PC-9 (cell line): ENCODE data around the gene RPP25L. TPM values are rescaled to one million over a fixed set of nuclear protein-coding genes. Genes with fewer than 3 reads are reported as not detected.

Source experiments
- BruUV-seq: library from RNA; stranded (reverse); fragments of 400-500 nt; replicated peaks from 2 replicates; lab custom pipeline; 2021; lab: Mats Ljungman, UMichigan
- CTCF ChIA-PET: fragments of 300-600 bp; sonication (Branson Sonifier 250); formaldehyde crosslinking; loops from one replicate; lab custom pipeline; 2022; ENCODE audit warnings: antibody characterized with exemption; lab: Charles Lee
- POLR2A ChIA-PET: fragments of 300-600 bp; sonication (Branson Sonifier 250); formaldehyde crosslinking; loops from one replicate; lab custom pipeline; 2022; ENCODE audit warnings: antibody characterized with exemption; ENCODE audit not compliant: unreplicated experiment; lab: Charles Lee
- DNase-seq, 2 experiments: peaks; one replicate each; pipeline versions ENCODE4 v3.0.0 to v3.0.0-alpha.2; 2015 to 2022; ENCODE audit warnings: mixed read lengths in 1 of 2
- H2AFZ ChIP-seq: fragments of 200-600 bp; sonication (generic); 2 replicates; pipeline ENCODE4 v1.8.1; 2017; ENCODE audit warnings: antibody characterized with exemption
- H3F3A ChIP-seq: fragments of 200-600 bp; sonication (generic); 2 replicates; pipeline ENCODE4 v1.8.1; 2017; ENCODE audit warnings: antibody characterized with exemption, mild to moderate bottlenecking, low read depth; ENCODE audit not compliant: insufficient read depth
- H3K27ac ChIP-seq: fragments of 200-600 bp; sonication (generic); 2 replicates; pipeline ENCODE4 v1.6.1; 2016; ENCODE audit warnings: mixed run types
- H3K27me3 ChIP-seq: fragments of 200-600 bp; sonication (generic); 2 replicates; pipeline ENCODE4 v1.6.1; 2016; ENCODE audit warnings: low read depth, mixed run types; ENCODE audit not compliant: insufficient read depth
- H3K36me3 ChIP-seq: fragments of 200-600 bp; sonication (generic); 2 replicates; pipeline ENCODE4 v1.6.1; 2016; ENCODE audit warnings: low read depth, mixed run types
- H3K4me1 ChIP-seq: fragments of 200-600 bp; sonication (generic); replicated peaks from 2 replicates; pipeline ENCODE4 v1.6.1; 2016; ENCODE audit warnings: mixed run types; ENCODE audit not compliant: insufficient read depth
- H3K4me2 ChIP-seq: fragments of 200-600 bp; sonication (generic); 2 replicates; pipeline ENCODE4 v1.6.1; 2017; ENCODE audit warnings: mixed run types
- H3K4me3 ChIP-seq: fragments of 200-600 bp; sonication (generic); 2 replicates; pipeline ENCODE4 v1.6.1; 2016; ENCODE audit warnings: mixed run types
- H3K79me2 ChIP-seq: fragments of 200-600 bp; sonication (generic); 2 replicates; pipeline ENCODE4 v1.6.1; 2017; ENCODE audit warnings: low read depth, mixed run types
- H3K9me2 ChIP-seq: fragments of 200-600 bp; sonication (generic); 2 replicates; pipeline ENCODE4 v1.8.1; 2017; ENCODE audit warnings: mild to moderate bottlenecking; ENCODE audit not compliant: insufficient read depth
- H3K9me3 ChIP-seq: fragments of 200-600 bp; sonication (generic); 2 replicates; pipeline ENCODE4 v1.8.1; 2016; ENCODE audit warnings: low read depth; ENCODE audit not compliant: insufficient read depth
- H4K20me1 ChIP-seq: fragments of 200-600 bp; sonication (generic); 2 replicates; pipeline ENCODE4 v1.8.1; 2017; ENCODE audit not compliant: insufficient read depth
- CTCF ChIP-seq: fragments of 200-600 bp; sonication (generic); conservative IDR thresholded peaks from 2 replicates; pipeline ENCODE4 v1.6.1; 2017; ENCODE audit warnings: mixed run types, antibody characterized with exemption, mild to moderate bottlenecking, moderate library complexity
- EZH2 ChIP-seq: fragments of 200-600 bp; sonication (generic); IDR thresholded peaks from 2 replicates; pipeline ENCODE4 v1.8.0; 2017; ENCODE audit warnings: antibody characterized with exemption, low read depth
- intact Hi-C: fragments of 100-400 bp; cut with micrococcal nuclease; formaldehyde crosslinking; loops from one replicate; pipeline ENCODE4 v1.10.0; 2022; ENCODE audit not compliant: unreplicated experiment
- total RNA-seq: library from RNA; stranded (reverse); gene quantifications from 2 replicates; pipeline ENCODE4 v1.2.3, GENCODE V29; 2021

The RPP25L gene
- total RNA-seq, 1 experiment from 2014 or later, result 15.6 TPM

DNA sequence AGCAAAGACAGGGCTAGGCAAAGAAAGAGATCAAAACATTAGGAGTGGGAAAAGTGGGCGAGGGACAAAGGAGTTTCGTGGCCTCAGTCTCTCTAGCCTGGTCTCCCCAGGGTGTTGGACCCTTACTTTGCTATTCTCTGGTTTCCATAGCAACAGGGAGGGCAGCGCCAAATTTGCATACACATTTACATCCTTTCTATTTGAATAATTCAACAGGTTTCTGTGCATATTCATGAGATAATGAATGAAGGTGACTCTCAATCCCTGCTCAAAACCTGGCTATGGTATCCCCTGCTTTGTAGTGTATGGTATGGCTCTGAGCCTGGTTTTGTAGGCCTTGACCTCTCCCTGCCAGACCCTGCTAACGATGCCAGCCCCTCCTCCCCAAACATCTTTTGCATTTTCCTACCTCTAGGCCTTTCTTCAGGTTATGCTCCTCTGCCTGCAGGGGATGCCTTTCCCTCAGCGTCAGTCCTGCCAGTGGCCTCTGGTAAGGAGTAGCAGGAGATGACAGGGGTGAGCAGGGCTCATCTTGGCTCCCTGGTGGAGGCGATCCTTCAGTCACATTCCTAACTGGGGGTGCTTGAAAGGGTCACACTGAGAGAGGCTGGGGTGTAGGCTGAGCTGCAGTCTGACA is 9.8 kb downstream of the RPP25L start:
- intact Hi-C loops, result loop anchor here (2.0 to 10.0 kb wide), 3 partner anchors 100 to 347 kb away; no protein-coding TSS in a partner anchor
- Histone ChIP-seq H3K4me2 (no peak overlapping the region), H3K9me2 (no peaks in the 10 kb centered on the region), H3K9me3 (no peaks in the 10 kb centered on the region), H3K4me3 (no peak overlapping the region), H3K27me3 (no peaks in the 10 kb centered on the region; the same call in 1 of the 2 replicates), H3K4me1 (no peaks in the 10 kb centered on the region), H3K36me3 (no peaks in the 10 kb centered on the region), H3K79me2 (no peaks in the 10 kb centered on the region), H2AFZ (no peak overlapping the region), H4K20me1 (no peaks in the 10 kb centered on the region), H3K27ac (no peak overlapping the region), H3F3A (no peaks in the 10 kb centered on the region)
- POLR2A ChIA-PET, result no interaction called here
- BruUV-seq, result no TSS peak
- no peak for DNase-seq
- CTCF ChIA-PET, result no interaction called here
- no peak for TF ChIP-seq CTCF
- no peak for TF ChIP-seq EZH2

- Histone ChIP-seq H3F3A (no peaks in the 10 kb centered on the region), H2AFZ (no peak overlapping the region), H3K36me3 (no peaks in the 10 kb centered on the region), H3K79me2 (no peaks in the 10 kb centered on the region), H3K4me2 (no peak overlapping the region), H3K4me3 (no peak overlapping the region), H3K4me1 (no peaks in the 10 kb centered on the region), H3K9me3 (no peaks in the 10 kb centered on the region), H3K27ac (no peak overlapping the region), H4K20me1 (no peaks in the 10 kb centered on the region), H3K27me3 (no peaks in the 10 kb centered on the region; the same call in 1 of the 2 replicates), H3K9me2 (no peaks in the 10 kb centered on the region)
- ChIA-PET POLR2A (no interaction called here), CTCF (no interaction called here)
- intact Hi-C loops, result loop anchor here (5.0 to 10.0 kb wide), 2 partner anchors 99 to 346 kb away; no protein-coding TSS in a partner anchor
- TF ChIP-seq EZH2 (no peak), CTCF (no peak)
- no TSS peak for BruUV-seq
- DNase-seq, result no peak
Observed at GRCh38 chr9:34600908-34601307, 11.0 kb downstream of the RPP25L start.

DNA sequence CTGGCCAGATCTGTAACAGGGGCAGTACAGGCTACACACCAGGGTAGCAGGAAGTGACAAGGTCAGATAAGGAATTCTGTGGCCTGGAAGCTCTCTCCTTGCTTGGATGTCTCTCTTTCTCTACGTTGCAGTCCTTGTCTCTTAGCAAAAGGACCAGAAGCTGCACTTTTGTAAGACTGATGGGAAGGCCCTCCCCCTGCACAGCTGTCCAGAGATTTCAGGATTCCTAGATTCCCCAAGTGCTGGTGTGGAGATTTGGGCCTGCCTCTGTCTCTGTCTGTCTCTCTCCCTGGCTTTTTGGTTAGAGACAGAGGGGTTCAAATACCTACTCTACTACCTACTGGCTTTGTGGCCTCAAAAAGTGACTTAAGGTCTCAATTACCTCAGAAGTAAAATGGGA is 12.4 kb downstream of the RPP25L start:
- Histone ChIP-seq H3K27ac (no peak overlapping the region), H3F3A (no peaks in the 10 kb centered on the region), H3K9me2 (no peaks in the 10 kb centered on the region), H3K27me3 (peaks cover 4% of the 10 kb centered on the region; the same call in 1 of the 2 replicates), H3K4me1 (no peaks in the 10 kb centered on the region), H3K9me3 (no peaks in the 10 kb centered on the region), H3K79me2 (no peaks in the 10 kb centered on the region), H3K4me2 (no peak overlapping the region), H3K4me3 (no peak overlapping the region), H4K20me1 (no peaks in the 10 kb centered on the region), H2AFZ (no peak overlapping the region), H3K36me3 (no peaks in the 10 kb centered on the region)
- no peak for TF ChIP-seq EZH2
- TF ChIP-seq CTCF, result no peak
- intact Hi-C loops, result no loop called here
- DNase-seq, result no peak
- POLR2A ChIA-PET, result no interaction called here
- CTCF ChIA-PET, result no interaction called here
- BruUV-seq, result no TSS peak
